Measurements from ENCODE around the gene SOS1.
"Not testable (repeated sequence)": the region's sequence is repeated elsewhere in the genome, so short reads cannot be mapped to it uniquely, and the experiment has no call there.

The SOS1 gene

DNA sequence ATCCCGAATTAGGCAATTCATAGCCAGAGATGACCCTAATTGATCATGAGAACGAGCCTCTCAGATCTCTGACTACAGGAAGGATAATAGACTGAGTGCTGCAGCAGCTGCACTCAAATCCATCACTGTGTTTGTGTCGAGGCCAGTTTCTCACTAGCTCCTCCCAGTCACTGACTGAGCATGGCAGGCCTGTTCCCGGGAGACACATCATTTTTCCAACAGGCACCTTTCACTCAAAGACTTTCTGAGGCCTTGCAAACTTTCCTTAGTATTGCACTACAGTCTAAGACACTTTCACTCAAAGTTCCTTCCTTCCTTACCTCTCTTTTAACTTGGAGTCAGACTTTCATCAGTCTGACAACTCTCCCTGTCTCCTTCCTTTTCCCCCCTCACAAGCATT is 13.7 kb downstream of the SOS1 start:
- no peak for DNase-seq (ENCODE audit: low read depth in 2 of 2)

GRCh38 chr2:39099870-39100728 is 20.8 kb downstream of the SOS1 start:
- DNase-seq (ENCODE audit: low read depth in 2 of 2): no peak

GRCh38 chr2:39099310-39099869 is 21.5 kb downstream of the SOS1 start:
- DNase-seq (ENCODE audit: low read depth in 2 of 2): no peak

DNA sequence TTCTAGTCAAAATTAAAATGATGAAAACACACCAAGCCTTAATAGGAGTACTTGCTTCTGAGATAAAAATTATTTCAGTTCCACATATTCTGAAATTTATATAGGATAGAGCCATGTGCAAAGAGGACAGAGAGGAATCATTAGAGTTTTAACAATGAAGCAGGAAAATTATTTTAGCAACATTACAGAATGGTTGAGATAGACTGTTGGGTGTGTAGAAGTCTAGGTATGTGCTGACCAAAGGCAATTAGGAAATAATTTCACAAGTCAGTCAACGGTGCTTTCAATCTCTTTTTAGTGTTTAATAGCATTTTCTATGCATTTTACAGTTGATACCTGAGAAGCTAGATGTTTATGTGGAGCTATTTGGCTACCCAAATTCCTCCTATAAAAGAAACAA is 25.2 kb downstream of the SOS1 start:
- DNase-seq (ENCODE audit: low read depth in 2 of 2): no peak

DNA sequence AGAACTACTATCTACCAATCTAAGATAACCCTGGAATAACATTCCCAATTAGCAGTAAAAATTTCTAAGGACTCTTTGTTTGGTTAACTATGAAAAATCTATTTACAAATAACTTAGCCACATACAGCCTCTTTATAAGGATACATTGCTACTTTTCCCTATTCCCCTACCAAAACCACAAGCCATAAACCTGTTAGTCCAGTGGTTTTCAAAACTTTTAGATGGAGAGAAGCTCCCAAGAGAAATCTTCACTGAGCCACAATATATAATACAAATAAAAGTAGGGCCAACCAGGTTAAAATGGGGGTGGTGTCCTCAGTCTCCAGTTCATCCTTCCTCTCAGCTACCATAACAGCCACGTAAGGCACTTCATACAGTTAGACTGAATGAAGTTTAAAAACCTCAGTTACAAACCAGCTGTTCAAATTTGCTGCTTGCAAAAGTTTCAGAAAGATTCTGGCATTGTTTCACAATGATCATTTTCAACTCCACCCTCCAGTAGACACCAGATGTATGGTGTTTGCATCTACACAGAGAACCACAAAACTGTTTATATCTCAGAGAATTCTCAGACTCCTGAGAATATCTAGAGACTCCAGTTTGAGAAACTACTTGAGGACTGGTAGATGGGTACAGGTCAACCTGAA is 26.0 kb downstream of the SOS1 start:
- DNase-seq (ENCODE audit: low read depth in 2 of 2): no peak

DNA sequence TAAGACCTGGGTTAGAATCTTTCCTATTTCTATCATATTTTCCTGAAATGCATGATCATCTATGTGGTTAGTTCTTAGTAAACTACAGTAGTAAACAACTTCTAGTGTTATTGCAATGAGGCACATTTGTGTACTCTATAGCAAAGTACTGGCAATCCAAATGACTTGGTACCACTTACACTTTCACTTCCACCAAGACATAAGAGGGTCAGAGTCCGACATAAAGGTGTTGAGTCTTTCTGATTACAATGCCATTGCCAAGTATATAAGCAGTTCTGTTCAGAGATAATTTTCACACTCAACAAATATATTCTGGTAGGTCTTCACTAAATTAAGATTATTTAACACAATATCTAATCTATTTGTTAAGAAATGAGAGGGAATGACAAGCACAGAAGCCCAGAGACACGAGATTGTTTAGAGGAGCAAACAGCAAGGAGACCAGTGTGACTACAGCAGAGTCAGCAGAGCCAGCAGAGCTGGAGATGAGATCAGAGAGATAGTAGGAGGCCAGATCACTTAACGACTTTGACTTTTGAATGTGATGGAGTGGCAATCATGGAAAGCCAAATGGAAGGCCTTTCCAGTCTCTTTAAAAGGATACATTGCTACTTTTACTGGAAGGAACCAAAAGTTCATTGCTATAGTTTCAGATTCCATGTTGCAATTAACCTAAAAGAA is 27.5 kb downstream of the SOS1 start:
- DNase-seq (ENCODE audit: low read depth in 2 of 2): no peak

- no peak for DNase-seq (ENCODE audit: low read depth in 2 of 2)
These were observed 29.3 kb downstream of the SOS1 start for GRCh38 chr2:39091543-39091942.

DNA sequence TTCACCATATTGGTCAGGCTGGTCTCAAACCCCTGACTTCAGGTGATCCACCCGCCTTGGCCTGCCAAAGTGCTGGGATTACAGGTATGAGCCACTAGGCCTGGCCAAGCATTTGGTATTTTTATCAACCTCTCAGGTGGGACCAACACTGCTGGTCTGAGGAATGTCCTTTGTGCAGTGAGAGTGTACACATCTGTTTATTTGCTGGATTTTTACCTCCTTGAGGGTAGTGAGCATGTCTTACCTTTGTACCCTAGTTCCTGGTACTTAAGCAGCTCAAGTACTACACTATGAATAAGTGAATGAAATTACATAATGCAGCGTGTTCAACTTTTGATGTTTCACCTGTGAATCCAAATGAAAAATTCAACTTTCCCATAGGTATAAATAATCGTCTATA is 29.8 kb downstream of the SOS1 start:
- no peak for DNase-seq (ENCODE audit: low read depth in 2 of 2)

DNA sequence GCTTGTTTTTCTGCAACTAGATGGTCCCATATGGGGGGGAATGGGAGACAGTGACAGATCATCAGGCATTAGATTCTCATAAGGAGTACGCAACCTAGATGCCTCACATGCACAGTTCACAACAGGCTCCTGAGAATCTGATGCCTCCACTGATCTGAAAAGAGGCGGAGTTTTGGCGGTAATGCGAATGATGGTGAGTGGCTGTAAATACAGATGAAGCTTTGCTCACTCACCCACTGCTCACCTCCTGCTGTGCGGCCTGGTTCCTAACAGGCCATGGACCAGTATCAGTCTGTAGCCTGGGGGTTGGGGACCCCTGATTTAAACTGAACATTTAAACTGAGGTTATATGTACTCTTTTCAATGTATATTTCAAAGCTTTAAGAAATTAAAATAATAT is 40.7 kb downstream of the SOS1 start:
- no peak for DNase-seq (ENCODE audit: low read depth in 2 of 2)

- no peak for DNase-seq (ENCODE audit: low read depth in 2 of 2)
These were observed 50.9 kb downstream of the SOS1 start for GRCh38 chr2:39069890-39070465.

DNA sequence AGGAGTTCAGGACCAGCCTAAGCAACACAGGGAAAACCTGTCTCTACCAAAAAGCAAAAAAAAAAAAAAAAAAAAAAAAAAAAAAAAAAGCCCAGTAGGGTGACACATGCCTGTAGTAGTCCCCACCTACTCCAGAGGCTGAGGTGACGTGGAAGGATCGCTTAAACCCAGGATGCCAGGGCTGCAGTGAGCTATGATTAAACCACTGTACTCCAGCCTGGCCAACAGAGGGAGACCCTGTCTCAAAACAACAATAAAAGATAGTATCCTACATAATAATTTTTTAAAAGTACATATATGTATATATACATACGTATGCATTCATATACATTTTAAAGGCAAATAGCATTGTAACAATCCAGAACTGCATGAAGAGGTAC is 51.7 kb downstream of the SOS1 start:
- no peak for DNase-seq (ENCODE audit: low read depth in 2 of 2)

DNA sequence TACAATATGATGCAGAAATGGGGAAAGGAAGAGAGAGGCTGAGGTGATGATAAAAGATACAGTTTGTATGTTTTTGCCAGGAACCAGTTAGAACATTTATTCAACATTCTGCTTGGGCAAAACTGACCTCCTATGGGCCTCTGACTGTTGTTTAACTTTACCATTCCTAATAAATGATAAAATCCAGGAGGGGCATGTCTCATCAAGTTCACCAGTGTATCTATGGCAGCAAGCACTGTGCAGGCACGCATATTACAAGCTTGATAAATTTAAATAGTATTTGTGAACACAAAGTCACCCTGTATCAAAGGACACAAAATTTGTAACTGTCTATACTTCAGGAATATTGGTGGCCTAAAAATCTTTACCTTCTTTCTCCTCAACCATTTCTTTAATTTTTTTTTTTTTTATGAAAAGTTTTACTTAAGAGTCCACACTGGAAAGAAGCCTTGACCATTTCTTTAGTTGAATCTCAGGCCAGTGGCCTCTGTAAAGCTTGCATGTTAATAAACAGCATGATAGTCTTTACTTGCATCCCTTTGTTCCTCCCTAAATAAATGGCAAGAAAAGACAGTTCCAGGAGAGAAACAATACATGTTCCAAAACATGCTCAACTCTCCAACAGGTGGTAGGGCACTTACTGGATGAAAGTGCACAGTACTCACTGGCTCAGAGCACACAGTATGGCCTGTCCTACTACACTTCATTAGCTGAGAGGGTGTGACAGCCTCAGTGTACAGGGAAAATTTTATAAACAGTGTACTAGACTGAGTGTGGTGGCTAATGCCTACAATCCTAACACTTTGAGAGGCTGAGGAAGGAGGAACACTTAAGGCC is 52.3 kb downstream of the SOS1 start:
- no peak for DNase-seq (ENCODE audit: low read depth in 2 of 2)

DNA sequence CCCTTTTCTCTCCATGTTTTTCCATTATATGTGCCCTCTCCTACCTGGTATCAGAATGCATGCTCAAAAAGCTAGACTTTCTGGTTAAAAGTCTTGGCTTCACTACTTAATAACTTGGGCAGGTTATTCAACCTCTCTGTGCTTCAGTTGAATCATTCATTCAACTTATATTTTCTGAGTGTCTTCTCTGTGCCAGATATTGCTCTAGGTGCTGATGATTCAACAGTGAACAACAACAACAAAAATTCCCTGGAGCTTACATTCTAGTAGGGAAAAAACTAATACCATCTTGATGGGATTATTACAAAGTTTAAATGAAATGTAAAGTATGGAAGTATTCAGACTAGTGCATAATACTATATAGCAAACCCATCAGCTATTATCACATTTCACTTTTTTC is 55.2 kb downstream of the SOS1 start:
- DNase-seq (ENCODE audit: low read depth in 2 of 2): no peak

DNA sequence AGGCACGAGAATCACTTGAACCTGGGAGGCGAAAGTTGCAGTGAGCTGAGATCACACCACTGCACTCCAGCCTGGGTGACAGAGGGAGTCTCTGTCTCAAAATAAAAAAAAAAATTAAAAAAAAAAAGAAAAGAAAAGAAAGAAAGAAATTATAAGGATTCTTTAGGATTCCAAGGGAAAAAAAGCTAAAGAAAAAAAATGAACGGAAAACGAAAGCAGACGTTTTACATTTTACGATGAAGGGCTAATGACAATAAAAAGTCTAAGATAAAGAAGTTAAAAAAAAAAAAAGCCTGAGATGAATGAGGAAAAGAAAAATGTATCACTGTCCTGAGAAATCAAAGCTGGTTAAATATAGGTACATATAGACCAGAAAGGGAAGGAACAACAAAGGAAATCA is 58.5 kb downstream of the SOS1 start:
- DNase-seq (ENCODE audit: low read depth in 2 of 2): no peak

GRCh38 chr2:39061280-39061679 is 59.6 kb downstream of the SOS1 start:
- no peak for DNase-seq (ENCODE audit: low read depth in 2 of 2)

DNA sequence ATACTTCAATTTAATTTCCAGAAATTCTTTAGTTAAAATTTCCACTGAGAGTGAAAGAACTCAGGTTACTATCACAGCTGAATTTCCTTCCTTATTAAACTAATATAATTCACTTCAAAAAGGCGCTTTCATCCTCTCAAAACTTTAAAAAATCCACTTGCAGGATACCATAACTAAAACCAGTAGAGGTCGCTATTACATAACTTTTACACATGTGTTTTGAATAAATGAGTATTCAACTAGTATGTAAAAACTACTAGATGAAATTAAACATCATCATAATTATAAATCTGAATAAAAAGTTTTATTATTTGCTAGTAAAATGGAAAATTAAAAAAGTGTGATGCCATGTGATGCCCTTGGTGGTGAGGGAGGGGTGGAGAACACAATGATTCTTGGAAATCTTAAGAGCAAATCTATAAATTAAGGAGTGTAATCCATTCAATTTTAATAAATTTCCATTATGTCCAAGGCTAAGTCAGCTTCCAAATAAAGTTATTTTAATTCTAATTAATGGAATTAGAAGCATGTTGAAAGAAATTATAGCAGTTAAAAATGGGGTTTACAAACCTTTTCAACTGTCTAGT is 61.4 kb downstream of the SOS1 start:
- DNase-seq (ENCODE audit: low read depth in 2 of 2): no peak

DNA sequence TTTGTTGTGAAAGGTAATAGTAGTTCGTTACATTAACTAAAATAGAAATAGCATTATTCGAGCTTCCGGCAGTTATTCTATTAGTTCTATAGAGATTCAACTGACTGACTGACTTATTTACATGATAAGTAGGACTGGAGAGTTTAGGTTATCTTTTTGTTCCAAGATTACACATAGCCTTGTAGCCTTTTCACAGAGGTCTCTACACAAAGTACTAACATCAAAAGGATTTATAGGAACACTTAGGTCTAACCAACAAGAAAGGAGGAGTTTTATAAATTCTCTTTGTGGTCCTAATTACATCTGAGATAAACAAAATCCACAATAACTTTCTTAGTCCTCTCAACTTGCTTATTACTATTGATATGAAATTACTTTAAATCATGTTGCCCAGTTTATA is 62.8 kb downstream of the SOS1 start:
- no peak for DNase-seq (ENCODE audit: low read depth in 2 of 2)

- DNase-seq (ENCODE audit: low read depth in 2 of 2): not testable (repeated sequence)
These were observed 68.2 kb downstream of the SOS1 start for GRCh38 chr2:39052665-39053064.

- DNase-seq (ENCODE audit: low read depth in 2 of 2): no peak
These were observed 70.7 kb downstream of the SOS1 start for GRCh38 chr2:39050109-39050508.

DNA sequence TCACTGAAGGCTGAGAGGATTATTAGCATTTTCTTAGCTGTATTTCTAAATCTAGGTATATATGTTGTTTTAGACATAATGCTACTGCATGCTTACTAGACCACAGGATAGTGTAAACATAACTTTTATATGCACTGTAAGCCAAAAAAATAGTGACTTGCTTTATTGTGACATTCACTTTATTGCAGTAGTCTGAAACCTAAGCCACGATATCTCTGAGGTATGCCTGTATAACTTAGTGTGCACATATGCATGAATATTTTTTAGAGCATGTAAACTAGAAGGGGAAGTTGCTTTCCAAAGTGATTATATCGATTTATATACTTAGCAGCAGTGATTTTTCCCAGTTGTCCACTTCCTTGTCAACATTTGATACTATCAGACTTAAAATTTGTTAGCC is 81.8 kb downstream of the SOS1 start:
- DNase-seq (ENCODE audit: low read depth in 2 of 2): no peak

GRCh38 chr2:39033980-39034379 is 86.9 kb downstream of the SOS1 start:
- DNase-seq (ENCODE audit: low read depth in 2 of 2): no peak
